GM21515 (cell line): ENCODE measurements around the gene CYB5A.
"Not testable (repeated sequence)": the region's sequence is repeated elsewhere in the genome, so short reads cannot be mapped to it uniquely, and the experiment has no call there.

Source experiments
- ATAC-seq: cut with Tn5 transposase; IDR thresholded peaks from one replicate; pipeline ENCODE4 v1.9.1; 2021; ENCODE audit not compliant: unreplicated experiment

The CYB5A gene

DNA sequence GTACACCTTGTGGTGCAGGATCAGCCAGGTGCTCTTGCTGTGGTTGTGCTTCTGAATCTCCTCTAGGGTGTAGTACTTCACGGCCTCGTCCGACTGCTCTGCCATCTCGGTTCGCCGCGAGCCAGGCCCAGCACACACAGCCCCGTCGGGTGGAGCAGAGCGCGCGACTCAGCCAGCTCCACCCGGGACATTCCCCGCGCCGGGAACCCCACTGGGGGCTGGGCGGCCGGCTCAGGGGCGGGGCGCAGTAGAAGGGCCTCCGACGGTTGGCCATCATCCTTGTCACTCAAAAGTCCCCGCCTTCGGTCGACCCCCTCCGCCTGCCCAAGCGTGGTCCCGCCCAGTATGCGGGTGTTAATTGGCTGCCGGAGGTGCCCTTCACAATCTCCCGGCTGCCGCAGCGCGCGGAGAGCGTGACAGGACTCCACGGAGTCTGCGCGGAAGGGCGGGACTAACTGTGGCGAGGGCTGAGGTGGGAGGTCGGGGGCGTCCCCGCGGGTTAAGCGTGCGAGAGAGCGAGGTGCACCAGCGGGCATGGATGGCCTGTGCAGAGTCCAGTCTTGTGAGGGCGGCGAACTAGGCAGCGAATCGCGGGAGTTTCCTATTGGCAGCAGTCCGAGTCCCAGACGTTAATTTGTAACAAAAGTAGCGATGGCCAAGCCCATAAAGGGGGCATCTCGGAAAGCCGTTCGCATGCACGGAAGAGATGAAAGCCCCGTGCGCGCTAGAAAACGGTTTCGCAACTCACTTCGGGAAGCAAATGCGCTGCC is at the start of gene CYB5A:
TSS of gene CYB5A (minus strand) at position 193 of the 770 bp plus-strand sequence. CDS start at position 105, 88 bp downstream.
- ATAC-seq = peak; percentile 100

DNA sequence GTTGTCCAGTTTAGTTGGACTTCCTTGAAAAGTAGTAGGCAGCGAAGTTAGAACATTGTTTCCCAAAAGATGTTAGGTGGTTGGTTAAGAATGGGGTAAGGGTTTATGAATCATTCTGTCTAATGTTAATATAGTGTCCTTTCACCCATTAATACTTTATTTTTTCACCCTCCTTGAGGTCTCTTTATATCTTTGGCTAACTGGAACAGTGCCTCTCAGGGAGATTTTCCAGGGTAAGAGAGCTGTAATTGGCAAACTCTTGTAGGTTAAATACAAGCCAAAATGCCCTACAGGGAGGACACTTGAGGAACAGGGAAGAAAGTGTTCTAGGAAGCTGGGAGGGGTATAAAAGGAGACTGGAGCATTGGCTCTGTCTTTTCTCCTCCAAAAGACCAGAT is 46.1 kb upstream of the CYB5A start:
- ATAC-seq = no peak

- no peak for ATAC-seq
Observed at GRCh38 chr18:74337155-74337911, 45.6 kb upstream of the CYB5A start.

- no peak for ATAC-seq
Observed at GRCh38 chr18:74336656-74337055, 44.9 kb upstream of the CYB5A start.

DNA sequence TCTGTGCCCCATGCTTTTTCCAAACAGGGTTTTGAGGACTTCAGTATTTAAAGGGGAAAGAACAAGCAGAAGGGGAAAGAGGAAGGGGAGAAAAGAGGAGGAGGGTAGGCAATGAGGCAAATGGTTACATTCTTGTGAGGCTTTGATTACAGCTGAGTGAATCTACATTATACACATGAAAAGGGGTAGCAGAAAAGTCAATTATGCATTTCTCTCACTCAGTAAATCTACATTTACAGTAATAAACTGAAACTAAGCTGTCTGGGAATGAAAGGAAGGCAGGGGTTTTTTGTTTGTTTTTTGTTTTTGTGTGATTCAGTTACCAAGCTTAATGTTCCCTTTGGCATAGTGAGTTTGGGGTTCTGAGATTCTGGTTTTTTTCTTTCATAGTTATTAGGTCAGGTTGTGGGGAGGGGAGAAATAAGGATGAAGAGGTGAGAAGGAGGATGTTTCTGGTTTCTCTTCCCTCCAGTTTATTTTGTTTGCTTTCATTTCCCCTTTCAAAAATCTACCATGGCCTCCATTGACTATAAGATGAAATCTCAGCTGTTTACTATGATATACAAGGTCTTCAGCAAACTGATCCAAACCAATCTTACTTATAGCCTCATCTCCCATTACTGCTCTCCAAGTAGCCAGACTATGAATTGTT is 42.6 kb upstream of the CYB5A start:
- ATAC-seq = peak; percentile 66

- ATAC-seq = no peak
Observed at GRCh38 chr18:74333091-74333490, 41.3 kb upstream of the CYB5A start.

DNA sequence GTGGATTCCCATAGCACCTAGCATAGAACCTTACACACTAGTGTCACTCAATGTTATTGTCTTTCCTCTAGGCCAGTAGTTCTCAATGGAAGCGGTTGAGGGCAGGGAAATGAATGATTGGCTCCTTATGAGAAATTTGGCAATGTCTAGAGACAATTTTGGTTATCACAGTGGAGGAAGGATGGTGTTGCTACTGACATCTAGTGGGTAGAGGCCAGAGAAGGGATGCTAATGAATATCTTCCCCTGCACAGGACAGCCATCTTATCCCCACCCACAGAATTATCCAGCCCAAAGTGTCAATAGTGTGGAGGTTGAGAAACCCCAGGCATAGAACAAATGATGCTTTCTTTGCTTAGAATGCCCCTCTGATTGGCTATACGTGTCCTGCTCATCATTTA is 39.6 kb upstream of the CYB5A start:
- no peak for ATAC-seq

DNA sequence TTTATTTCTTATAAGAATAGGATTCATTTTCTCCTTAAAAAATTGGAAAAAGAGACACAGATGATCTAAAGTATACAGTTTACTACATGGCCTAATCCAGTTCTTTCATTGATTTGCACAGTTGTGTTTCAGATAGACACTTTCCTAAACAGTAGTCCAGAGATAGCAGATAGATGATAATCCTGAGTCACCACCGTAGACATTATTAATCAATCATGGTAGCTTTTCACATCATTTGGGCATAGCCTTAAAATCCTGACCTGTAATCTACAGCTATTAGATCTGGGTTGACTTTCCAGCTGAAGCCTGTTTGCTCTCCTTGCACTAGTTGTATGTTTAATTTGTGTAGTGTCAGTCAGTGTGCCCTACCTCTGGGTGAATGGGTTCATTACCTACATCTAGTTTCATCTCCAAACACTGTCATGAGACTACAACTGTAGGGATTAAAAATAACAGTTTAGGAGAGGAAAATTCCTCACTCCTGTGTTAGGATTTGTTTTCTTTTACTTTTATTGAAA is 38.0 kb upstream of the CYB5A start:
- no peak for ATAC-seq

DNA sequence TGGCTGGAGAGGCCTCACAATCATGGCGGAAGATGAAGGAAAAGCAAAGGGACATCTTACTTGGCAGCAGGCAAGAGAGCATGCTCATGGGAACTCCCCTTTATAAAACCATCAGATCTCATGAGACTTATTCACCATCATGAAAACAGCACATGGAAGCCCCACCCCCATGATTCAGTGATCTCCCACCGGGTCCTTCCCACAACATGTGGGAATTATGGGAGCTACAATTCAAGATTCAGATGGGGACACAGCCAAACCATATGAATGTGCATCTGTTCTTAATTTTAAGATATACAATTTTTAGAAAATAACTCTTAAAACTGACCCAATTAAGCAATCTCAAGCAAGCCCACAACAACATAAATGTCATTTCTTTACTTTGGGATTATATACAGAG is 36.4 kb upstream of the CYB5A start:
- ATAC-seq = no peak

GRCh38 chr18:74326791-74327190 is 35.0 kb upstream of the CYB5A start:
- ATAC-seq = not testable (repeated sequence)

DNA sequence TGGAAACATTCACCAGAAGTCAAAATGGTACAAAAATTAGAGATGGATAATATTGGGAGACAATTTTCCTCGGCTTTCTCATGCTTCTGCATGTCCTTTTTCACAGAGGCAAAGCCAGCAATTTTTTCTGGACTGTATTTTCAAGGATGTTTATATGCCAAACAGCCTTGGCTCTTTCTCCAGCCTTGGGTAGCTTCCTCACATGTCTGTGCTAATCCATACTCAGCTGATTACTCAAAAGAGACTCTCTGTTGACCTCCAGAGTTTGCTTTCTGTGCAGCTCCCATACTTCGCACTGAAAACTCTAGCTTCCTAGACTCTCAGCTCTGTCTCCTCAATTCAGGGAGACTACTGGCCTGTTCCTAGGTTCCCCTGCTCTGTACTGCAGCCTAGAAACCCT is 34.5 kb upstream of the CYB5A start:
- ATAC-seq = no peak

- ATAC-seq = no peak
Observed at GRCh38 chr18:74316257-74317170, 24.8 kb upstream of the CYB5A start.

DNA sequence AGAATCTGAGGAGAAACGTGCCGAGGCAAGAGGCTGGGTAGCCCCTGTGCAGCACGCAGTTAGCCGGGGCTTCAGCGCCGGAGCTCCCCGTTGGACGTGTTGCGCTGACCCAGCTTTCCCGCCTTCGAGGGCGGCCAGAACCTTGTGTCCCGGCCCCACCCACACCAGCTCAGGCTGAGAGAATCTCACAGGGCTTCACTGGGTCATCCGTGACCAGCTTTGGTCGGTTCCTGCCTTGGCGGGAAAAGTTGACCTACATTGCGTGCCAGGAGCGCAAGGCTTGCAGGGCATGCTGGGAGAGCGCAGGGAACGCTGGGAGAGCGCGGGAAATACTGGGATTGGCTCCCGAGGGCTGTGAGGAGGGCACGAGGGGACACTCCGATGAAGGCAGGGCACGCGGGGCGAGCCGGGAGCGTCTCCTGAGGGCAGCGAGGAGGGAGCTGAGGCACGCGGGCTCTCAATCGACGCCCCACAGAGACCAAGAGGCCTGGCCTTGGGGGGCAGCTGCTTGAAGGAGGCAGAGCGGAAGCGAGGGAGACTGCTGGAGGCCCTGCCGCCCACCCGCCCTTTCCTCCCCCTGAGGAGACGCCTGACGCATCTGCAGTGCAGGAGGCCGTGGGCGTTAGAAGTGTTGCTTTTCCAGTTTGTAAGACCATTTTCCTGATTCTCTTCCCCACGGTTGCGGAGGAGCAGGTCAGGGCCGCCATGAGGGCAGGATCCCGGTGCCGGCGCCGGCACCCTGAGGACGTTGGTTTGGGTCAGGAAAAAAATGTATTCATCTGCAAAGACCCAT is 23.9 kb upstream of the CYB5A start, which contains the start of gene C18orf63:
TSS of gene C18orf63 (plus strand) at position 376 of the 793 bp plus-strand sequence. CDS start 2,027 bp downstream, outside the sequence.
- no peak for ATAC-seq

- no peak for ATAC-seq
Observed at GRCh38 chr18:74314759-74315463, 23.1 kb upstream of the CYB5A start.

GRCh38 chr18:74311000-74311399 is 19.2 kb upstream of the CYB5A start:
- ATAC-seq = no peak

DNA sequence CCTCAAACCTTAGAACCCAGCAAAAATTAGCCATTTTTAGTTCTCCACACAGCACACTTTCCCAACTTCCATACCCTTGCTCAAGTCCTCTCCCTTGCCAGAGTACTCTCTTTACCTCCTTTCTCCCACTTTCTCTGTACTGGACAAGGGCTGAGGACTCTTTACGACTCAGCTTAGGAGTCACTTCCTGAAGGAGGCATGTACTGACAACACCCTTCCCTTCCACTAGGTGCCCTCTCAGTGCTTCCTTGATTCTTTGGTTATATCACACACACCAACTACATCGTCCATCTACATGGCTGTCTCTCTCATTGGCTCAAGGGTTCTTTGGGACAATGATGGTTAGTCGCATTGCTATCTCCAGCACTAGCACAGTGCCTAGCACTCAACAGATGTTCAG is 18.6 kb upstream of the CYB5A start:
- no peak for ATAC-seq

DNA sequence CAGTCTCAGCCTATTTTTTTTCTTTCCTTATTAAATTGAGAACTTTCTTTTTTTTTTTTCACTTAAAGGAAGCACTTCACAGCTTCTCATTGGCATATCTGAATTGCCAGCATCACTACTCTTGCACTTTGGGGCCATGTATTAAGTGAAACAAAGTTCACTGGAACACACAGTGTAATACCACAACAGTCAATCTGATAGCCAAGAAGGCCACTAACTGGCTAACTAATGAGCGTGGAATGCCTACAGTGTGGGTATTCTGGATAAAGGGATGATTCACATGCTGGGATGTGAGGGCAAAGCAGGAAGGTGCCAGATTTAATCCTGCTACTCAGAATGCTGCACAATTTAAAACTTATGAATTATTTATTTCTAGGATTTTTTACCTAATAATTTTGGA is 12.2 kb upstream of the CYB5A start:
- ATAC-seq = no peak

DNA sequence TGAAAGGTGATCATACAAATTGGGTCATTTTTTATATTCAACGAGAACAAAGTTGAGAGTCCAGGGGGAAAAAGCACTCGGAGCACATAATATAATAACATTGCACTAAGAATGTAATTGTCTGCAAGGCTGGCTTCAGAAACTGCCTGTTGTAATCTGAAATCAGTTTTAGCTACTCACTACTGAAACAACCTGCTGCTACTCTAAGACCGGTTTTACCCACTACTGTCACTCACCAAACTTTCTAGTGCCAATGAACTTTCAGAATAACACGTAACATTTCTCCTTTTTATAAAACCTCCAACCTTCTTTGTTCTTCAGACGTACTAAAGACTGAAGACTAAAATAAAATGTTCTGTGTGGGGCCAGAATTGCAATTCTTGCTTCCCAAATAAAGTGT is 11.5 kb upstream of the CYB5A start:
- ATAC-seq = no peak

- no peak for ATAC-seq
Observed at GRCh38 chr18:74299746-74300145, 8.0 kb upstream of the CYB5A start.
